GM12873 (cell line): ENCODE results near the gene TSC22D4.

ENCODE experiments used
- TF ChIP-seq, protein P1 (sequence below): IDR thresholded peaks from 2 replicates; pipeline ENCODE4 v1.5.1; 2012; ENCODE audit warnings: low read depth, mild to moderate bottlenecking, moderate library complexity, low read length, control low read depth; ENCODE audit not compliant: insufficient read depth; ENCODE audit errors: missing control alignments

The TSC22D4 gene

DNA sequence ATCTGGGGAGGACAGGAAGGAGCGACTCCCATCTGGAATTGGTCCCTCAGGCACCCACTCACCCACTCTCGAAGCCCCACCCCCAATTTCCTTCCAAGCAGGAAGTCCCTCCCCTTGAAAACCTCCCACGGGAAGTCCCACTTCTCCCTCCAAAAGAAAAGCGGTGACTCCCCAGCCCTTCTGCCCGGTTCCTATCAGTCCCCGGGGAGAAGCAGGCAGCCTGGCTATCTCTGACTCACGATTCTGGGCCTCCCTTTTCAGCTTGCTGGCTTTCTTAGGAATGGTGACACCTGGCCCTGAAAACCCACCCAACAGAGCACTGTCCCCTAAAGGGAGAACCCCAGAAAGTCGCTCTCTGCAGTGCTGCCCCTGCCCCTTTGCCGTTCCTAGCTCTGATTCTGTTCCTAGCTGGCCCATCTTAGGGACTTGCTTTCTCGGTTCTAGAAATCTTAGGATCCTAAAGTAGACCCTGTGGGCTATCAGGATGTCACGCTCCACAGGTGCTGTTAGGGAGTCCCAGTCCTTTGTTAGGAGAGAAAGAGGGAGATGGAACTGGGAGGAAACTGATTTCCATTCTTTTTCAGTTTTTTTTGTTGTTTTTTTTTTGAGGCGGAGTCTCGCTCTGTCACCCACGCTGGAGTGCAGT is 6.0 kb downstream of the TSC22D4 start:
- TF ChIP-seq, protein P1, sequence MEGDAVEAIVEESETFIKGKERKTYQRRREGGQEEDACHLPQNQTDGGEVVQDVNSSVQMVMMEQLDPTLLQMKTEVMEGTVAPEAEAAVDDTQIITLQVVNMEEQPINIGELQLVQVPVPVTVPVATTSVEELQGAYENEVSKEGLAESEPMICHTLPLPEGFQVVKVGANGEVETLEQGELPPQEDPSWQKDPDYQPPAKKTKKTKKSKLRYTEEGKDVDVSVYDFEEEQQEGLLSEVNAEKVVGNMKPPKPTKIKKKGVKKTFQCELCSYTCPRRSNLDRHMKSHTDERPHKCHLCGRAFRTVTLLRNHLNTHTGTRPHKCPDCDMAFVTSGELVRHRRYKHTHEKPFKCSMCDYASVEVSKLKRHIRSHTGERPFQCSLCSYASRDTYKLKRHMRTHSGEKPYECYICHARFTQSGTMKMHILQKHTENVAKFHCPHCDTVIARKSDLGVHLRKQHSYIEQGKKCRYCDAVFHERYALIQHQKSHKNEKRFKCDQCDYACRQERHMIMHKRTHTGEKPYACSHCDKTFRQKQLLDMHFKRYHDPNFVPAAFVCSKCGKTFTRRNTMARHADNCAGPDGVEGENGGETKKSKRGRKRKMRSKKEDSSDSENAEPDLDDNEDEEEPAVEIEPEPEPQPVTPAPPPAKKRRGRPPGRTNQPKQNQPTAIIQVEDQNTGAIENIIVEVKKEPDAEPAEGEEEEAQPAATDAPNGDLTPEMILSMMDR, result no peak

GRCh38 chr7:100472121-100472851 is 6.7 kb downstream of the TSC22D4 start:
- TF ChIP-seq, protein P1, result no peak

GRCh38 chr7:100471021-100471420 is 8.0 kb downstream of the TSC22D4 start:
- TF ChIP-seq, protein P1, result no peak

- TF ChIP-seq, protein P1, result peak; percentile 100
Observed at GRCh38 chr7:100469227-100470044, 9.6 kb downstream of the TSC22D4 start.

DNA sequence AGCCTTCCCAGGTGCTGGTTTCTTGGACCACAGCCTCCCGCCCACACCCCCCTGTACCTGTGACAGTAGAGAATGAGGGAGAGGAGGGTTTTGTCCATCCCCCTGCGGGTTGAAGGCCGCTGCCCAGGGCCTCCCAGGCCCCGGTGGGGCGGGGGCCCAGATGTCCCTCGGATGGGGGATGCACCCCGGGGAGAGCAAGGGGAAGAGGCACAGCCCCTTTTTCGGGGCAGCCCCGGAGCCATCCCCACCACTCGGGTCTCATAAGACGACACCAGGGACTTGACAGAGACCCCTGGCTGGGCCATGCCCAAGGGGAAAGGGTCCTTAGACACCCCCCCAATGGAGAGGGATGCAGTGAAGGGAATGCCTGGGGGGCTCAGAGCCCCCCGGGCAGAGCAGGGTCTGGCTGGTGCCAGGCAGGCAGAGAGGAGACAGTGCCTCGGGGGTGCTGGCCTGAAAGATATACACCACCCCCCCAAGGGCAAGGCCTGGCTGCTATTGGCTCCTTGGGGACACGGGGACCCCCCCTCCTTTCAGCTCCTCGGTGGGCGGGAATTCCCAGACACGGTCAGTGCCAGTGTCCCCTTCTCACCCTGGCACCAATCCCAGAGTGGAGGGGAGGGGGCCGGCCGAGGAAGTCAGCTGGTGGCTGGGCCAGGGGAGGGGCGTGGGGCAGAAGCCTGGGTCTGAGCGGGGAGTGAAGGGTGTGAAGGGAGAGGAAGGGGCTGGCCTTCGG is 11.2 kb downstream of the TSC22D4 start:
- TF ChIP-seq, protein P1, result no peak

- TF ChIP-seq, protein P1, result no peak
Observed at GRCh38 chr7:100466653-100467605, 12.1 kb downstream of the TSC22D4 start.
